NB4 (cell line): ENCODE results near the gene PTGS1.

ENCODE experiments used
- DNase-seq: peaks from one replicate; pipeline ENCODE4 v3.0.0; 2010; ENCODE audit warnings: low read depth
- H3K4me3 ChIP-seq: one replicate; pipeline ENCODE4 v1.5.1; 2011; ENCODE audit warnings: mild to moderate bottlenecking, low read depth, low read length, moderate library complexity
- MAX ChIP-seq: IDR thresholded peaks from 2 replicates; pipeline ENCODE4 v1.6.1; 2011; ENCODE audit warnings: low read depth, low read length
- MYC ChIP-seq: IDR thresholded peaks from 2 replicates; pipeline ENCODE4 v1.6.1; 2011; ENCODE audit warnings: low read depth, low read length
- POLR2A ChIP-seq: IDR thresholded peaks from 2 replicates; pipeline ENCODE4 v1.6.1; 2011; ENCODE audit warnings: mild to moderate bottlenecking; ENCODE audit not compliant: insufficient read length; ENCODE audit errors: extremely low read depth
- TF ChIP-seq, protein P1 (sequence below): IDR thresholded peaks from one replicate; pipeline ENCODE4 v1.5.1; 2012; ENCODE audit warnings: low read depth, low read length

The PTGS1 gene

GRCh38 chr9:122336189-122336588, 34.6 kb upstream of the PTGS1 start:
- no peak for DNase-seq
- no peak for TF ChIP-seq MYC
- TF ChIP-seq, protein P1, sequence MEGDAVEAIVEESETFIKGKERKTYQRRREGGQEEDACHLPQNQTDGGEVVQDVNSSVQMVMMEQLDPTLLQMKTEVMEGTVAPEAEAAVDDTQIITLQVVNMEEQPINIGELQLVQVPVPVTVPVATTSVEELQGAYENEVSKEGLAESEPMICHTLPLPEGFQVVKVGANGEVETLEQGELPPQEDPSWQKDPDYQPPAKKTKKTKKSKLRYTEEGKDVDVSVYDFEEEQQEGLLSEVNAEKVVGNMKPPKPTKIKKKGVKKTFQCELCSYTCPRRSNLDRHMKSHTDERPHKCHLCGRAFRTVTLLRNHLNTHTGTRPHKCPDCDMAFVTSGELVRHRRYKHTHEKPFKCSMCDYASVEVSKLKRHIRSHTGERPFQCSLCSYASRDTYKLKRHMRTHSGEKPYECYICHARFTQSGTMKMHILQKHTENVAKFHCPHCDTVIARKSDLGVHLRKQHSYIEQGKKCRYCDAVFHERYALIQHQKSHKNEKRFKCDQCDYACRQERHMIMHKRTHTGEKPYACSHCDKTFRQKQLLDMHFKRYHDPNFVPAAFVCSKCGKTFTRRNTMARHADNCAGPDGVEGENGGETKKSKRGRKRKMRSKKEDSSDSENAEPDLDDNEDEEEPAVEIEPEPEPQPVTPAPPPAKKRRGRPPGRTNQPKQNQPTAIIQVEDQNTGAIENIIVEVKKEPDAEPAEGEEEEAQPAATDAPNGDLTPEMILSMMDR, result no peak
- TF ChIP-seq MAX, result no peak
- TF ChIP-seq POLR2A, result no peak

GRCh38 chr9:122336866-122337555, 33.8 kb upstream of the PTGS1 start:
- no peak for DNase-seq
- H3K4me3 ChIP-seq, result no peak overlapping the region
- TF ChIP-seq MAX, result no peak
- TF ChIP-seq POLR2A, result no peak
- TF ChIP-seq, protein P1, result no peak
- TF ChIP-seq MYC, result no peak

More at GRCh38 chr9:122336189-122336588, 34.6 kb upstream of the PTGS1 start:
- no peak overlapping the region for H3K4me3 ChIP-seq

DNA sequence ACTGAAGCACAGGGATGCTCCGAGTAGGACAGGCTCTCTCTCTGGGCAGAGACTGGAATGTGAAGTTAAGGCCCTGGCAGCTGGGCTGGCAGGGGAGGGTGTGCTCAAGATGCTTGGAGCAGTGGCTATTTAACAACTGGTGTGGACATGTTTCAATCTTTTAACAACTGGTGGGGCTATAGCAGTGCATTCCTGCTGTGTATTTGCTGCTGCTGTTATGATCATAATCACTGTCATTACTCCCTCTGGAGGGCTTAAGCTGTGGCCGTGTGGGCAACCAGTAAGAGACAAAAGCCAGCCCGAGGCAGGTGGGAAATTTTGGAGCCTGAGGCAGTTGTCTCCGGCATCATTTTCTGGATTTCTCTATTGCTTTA, 33.3 kb upstream of the PTGS1 start:
- H3K4me3 ChIP-seq, result no peak overlapping the region
- DNase-seq, result no peak
- TF ChIP-seq MAX (no peak), MYC (no peak), POLR2A (no peak)
- TF ChIP-seq, protein P1, result no peak

DNA sequence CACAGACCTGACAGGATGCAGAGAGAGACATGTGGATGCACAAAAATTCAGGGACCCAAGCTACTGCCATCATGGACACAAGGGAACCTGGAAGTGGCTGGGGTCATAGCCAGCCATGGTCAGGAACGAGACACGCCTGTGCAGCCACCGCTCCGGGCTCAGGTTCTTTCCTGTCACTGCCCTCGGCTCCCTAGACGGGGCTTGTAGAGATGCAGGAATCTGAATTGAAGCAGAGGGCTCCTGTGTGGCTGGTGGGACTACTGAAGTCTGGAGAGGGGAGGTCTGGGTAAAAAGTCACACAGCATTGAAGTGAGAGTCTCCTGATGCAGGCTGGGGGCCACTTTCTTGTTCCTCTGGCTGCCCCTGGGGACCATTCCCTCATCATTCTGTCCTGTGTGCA, 32.3 kb upstream of the PTGS1 start:
- no peak overlapping the region for H3K4me3 ChIP-seq
- TF ChIP-seq MYC, result no peak
- DNase-seq, result no peak

DNA sequence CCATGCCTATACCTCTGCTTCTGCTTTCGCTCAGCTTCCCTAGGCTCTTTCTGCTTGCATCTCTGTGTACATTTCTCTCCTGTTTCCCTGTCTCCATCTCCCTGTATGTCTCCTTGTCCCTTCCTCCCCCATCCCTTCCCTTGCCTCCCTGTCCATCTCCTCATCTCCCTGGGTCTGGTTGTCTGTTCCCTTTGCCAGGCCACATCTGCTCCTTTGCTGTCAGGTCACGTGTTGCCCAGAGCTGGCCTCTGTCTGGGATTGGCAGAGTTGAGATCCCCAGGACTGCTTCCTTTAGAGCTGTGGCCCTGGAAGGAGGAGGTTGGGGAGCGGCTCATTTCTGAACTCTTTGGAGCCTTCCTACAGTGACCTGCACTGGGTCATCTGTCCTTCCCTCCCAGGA, 31.8 kb upstream of the PTGS1 start:
- no peak overlapping the region for H3K4me3 ChIP-seq
- no peak for TF ChIP-seq POLR2A
- TF ChIP-seq, protein P1, result no peak
- TF ChIP-seq MYC, result no peak
- TF ChIP-seq MAX, result no peak
- no peak for DNase-seq

GRCh38 chr9:122339579-122339978, 31.2 kb upstream of the PTGS1 start:
- no peak overlapping the region for H3K4me3 ChIP-seq
- DNase-seq, result no peak
- TF ChIP-seq, protein P1, result no peak
- TF ChIP-seq MAX, result no peak
